SK-N-SH treated with all-trans-retinoic acid at 6 μM for 48 hours (cell line): ENCODE results near the gene GRID1.

Experiments
- ATAC-seq: fragments of 200-7000 bp; cut with Tn5 transposase; 3 replicates; pipeline ENCODE4 v1.9.1; 2020; ENCODE audit warnings: mild to moderate bottlenecking, moderate library complexity
- ARNTL ChIP-seq: fragments of 450-650 bp; formaldehyde crosslinking; IDR thresholded peaks from 2 replicates; pipeline ENCODE4 v1.5.0; 2020; ENCODE audit warnings: low read depth, mild to moderate bottlenecking, moderate library complexity, borderline replicate concordance
- BACH2 ChIP-seq: fragments of 250-450 bp; sonication (Bioruptor Pico); IDR thresholded peaks from 2 replicates; pipeline ENCODE4 v1.9.0; 2021; ENCODE audit warnings: mild to moderate bottlenecking, borderline replicate concordance
- CSDC2 ChIP-seq: fragments of 250-450 bp; sonication (Bioruptor Pico); IDR thresholded peaks from 2 replicates; pipeline ENCODE4 v1.5.0; 2020; ENCODE audit warnings: mild to moderate bottlenecking, moderate library complexity
- ESRRG ChIP-seq: fragments of 250-450 bp; sonication (Bioruptor Pico); IDR thresholded peaks from 2 replicates; pipeline ENCODE4 v1.6.1; 2021; ENCODE audit warnings: mild to moderate bottlenecking
- ISL1 ChIP-seq: fragments of 250-450 bp; sonication (Bioruptor Pico); IDR thresholded peaks from 2 replicates; pipeline ENCODE4 v2.1.2; 2022; ENCODE audit warnings: mild to moderate bottlenecking, moderate library complexity
- PPARA ChIP-seq: fragments of 250-450 bp; sonication (Bioruptor Pico); IDR thresholded peaks from 2 replicates; pipeline ENCODE4 v1.5.0; 2020; ENCODE audit warnings: mild to moderate bottlenecking, borderline replicate concordance
- RARB ChIP-seq: fragments of 250-450 bp; sonication (Bioruptor Pico); IDR thresholded peaks from 2 replicates; pipeline ENCODE4 v1.8.0; 2021; ENCODE audit warnings: mild to moderate bottlenecking, moderate library complexity
- SNAI2 ChIP-seq: fragments of 250-450 bp; sonication (Bioruptor Pico); IDR thresholded peaks from 2 replicates; pipeline ENCODE4 v1.5.0; 2020; ENCODE audit warnings: mild to moderate bottlenecking, moderate library complexity
- TCF4 ChIP-seq: fragments of 250-450 bp; sonication (Bioruptor Pico); IDR thresholded peaks from 2 replicates; pipeline ENCODE4 v1.8.0; 2021; ENCODE audit warnings: mild to moderate bottlenecking, moderate library complexity, borderline replicate concordance
- TOX ChIP-seq: fragments of 250-450 bp; sonication (Bioruptor Pico); IDR thresholded peaks from 2 replicates; pipeline ENCODE4 v1.8.0; 2021; ENCODE audit warnings: mild to moderate bottlenecking, moderate library complexity, borderline replicate concordance
- ZC3H10 ChIP-seq: fragments of 250-450 bp; sonication (Bioruptor Pico); IDR thresholded peaks from 2 replicates; pipeline ENCODE4 v1.5.1; 2021; ENCODE audit warnings: mild to moderate bottlenecking, moderate library complexity
- ZFP3 ChIP-seq: fragments of 250-450 bp; sonication (Bioruptor Pico); IDR thresholded peaks from 2 replicates; pipeline ENCODE4 v1.5.0; 2020; ENCODE audit warnings: mild to moderate bottlenecking, moderate library complexity
- ZFP30 ChIP-seq: fragments of 450-650 bp; formaldehyde crosslinking; IDR thresholded peaks from 2 replicates; pipeline ENCODE4 v1.5.0; 2022; ENCODE audit warnings: mild to moderate bottlenecking, moderate library complexity
- ZNF565 ChIP-seq: fragments of 450-650 bp; formaldehyde crosslinking; conservative IDR thresholded peaks from 2 replicates; pipeline ENCODE4 v1.5.0; 2020; ENCODE audit warnings: low read depth, mild to moderate bottlenecking, moderate library complexity
- ZNF70 ChIP-seq: fragments of 450-650 bp; formaldehyde crosslinking; IDR thresholded peaks from 2 replicates; pipeline ENCODE4 v1.5.0; 2020; ENCODE audit warnings: mild to moderate bottlenecking, moderate library complexity
- ZNF8 ChIP-seq: fragments of 450-650 bp; formaldehyde crosslinking; IDR thresholded peaks from 2 replicates; pipeline ENCODE4 v1.5.0; 2020; ENCODE audit warnings: mild to moderate bottlenecking, moderate library complexity
- TF ChIP-seq, protein P1 (sequence below): fragments of 250-450 bp; sonication (Bioruptor Pico); IDR thresholded peaks from 2 replicates; pipeline ENCODE4 v1.8.0; 2021; ENCODE audit warnings: low read depth, mild to moderate bottlenecking, moderate library complexity, borderline replicate concordance
- TF ChIP-seq, protein P2 (sequence below): fragments of 250-450 bp; sonication (Bioruptor Pico); IDR thresholded peaks from 2 replicates; pipeline ENCODE4 v1.5.1; 2021; ENCODE audit warnings: mild to moderate bottlenecking, moderate library complexity
- TF ChIP-seq, protein P3 (sequence below): fragments of 250-450 bp; sonication (Bioruptor Pico); IDR thresholded peaks from 2 replicates; pipeline ENCODE4 v1.8.0; 2020; ENCODE audit warnings: mild to moderate bottlenecking, moderate library complexity, borderline replicate concordance
- TF ChIP-seq, protein P4 (sequence below): fragments of 250-450 bp; sonication (Bioruptor Pico); IDR thresholded peaks from 2 replicates; pipeline ENCODE4 v1.5.0; 2020; ENCODE audit warnings: mild to moderate bottlenecking, moderate library complexity
- TF ChIP-seq, protein P5 (sequence below): fragments of 250-450 bp; sonication (Bioruptor Pico); IDR thresholded peaks from 2 replicates; pipeline ENCODE4 v1.5.1; 2020; ENCODE audit warnings: low read depth, mild to moderate bottlenecking, moderate library complexity

GRID1 gene

DNA sequence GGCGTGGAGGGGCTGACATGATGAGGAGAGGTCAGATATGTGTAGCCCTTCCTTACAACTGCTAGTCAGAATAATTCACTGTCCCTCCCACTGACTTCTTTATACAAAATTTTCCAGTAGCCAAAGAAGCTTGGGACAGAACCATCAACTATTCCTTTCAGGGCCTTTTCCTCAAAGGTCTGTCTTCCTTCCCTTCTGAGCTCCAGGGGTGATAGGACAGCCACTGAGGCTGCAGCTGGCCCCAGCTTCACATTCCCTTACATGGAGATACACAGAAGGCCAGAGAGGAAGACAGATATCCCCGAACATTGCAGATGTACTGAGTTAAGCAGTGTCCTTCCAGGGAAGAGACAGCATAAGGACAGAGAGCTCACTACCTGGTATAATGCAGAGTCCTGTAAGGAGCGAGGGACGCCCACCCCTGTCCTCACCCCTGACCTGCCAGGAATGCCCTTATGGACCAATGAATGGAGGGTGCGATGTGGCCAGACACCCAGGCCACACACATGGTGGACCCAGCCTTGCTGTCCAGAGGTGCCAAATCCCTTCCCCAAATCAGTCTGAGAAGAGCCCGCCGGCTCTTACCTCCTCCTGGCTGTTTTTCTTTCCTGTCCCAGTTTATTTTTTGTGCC is 754.7 kb downstream of the GRID1 start:
- ATAC-seq, result no peak
- TF ChIP-seq RARB (CRISPR knock-in tag), result no peak
- TF ChIP-seq, protein P1, sequence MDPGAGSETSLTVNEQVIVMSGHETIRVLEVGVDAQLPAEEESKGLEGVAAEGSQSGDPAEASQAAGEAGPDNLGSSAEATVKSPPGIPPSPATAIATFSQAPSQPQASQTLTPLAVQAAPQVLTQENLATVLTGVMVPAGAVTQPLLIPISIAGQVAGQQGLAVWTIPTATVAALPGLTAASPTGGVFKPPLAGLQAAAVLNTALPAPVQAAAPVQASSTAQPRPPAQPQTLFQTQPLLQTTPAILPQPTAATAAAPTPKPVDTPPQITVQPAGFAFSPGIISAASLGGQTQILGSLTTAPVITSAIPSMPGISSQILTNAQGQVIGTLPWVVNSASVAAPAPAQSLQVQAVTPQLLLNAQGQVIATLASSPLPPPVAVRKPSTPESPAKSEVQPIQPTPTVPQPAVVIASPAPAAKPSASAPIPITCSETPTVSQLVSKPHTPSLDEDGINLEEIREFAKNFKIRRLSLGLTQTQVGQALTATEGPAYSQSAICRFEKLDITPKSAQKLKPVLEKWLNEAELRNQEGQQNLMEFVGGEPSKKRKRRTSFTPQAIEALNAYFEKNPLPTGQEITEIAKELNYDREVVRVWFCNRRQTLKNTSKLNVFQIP (CRISPR knock-in tag), result no peak
- TF ChIP-seq, protein P2, sequence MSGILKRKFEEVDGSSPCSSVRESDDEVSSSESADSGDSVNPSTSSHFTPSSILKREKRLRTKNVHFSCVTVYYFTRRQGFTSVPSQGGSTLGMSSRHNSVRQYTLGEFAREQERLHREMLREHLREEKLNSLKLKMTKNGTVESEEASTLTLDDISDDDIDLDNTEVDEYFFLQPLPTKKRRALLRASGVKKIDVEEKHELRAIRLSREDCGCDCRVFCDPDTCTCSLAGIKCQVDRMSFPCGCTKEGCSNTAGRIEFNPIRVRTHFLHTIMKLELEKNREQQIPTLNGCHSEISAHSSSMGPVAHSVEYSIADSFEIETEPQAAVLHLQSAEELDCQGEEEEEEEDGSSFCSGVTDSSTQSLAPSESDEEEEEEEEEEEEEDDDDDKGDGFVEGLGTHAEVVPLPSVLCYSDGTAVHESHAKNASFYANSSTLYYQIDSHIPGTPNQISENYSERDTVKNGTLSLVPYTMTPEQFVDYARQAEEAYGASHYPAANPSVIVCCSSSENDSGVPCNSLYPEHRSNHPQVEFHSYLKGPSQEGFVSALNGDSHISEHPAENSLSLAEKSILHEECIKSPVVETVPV (CRISPR knock-in tag), result no peak
- no peak for TF ChIP-seq ZFP30 (CRISPR knock-in tag)
- TF ChIP-seq BACH2, result no peak
- no peak for TF ChIP-seq ZFP3 (CRISPR knock-in tag)
- TF ChIP-seq ARNTL (CRISPR knock-in tag), result no peak
- no peak for TF ChIP-seq ESRRG (CRISPR knock-in tag)
- TF ChIP-seq ZNF565 (CRISPR knock-in tag), result no peak
- TF ChIP-seq ZC3H10 (CRISPR knock-in tag), result no peak
- no peak for TF ChIP-seq TOX

DNA sequence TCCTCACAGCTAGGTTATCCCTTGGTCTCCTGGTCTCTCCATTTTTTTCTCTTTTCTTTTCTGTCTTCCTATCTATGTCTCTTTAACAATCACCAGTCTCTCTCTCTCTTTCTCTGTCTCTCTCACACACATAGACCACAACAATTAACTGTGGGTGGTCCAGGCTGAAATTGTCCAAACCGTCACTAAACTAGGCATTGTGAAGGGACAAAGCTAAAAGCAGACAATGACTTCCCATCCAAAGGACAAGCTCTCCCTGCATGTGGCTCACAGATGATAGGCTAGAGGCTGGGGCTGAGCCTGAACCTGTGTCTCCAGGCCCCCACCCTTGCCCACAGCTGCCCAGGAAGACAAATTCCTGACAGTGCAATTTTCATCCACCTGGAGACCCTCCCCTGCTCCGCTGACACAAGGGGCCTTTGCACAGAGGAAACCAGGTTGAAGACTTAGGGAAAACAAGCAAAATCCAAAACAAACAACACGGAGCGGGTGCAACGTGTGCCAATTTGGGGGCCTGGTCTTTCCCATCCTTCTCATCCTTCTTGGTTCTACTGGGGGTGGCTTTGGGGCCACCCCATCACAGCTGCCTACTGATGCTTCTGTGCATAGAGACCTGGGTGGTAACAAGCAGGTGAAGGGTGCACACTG is 755.4 kb downstream of the GRID1 start:
- TF ChIP-seq RARB (CRISPR knock-in tag), result no peak
- no peak for TF ChIP-seq ZC3H10 (CRISPR knock-in tag)
- no peak for TF ChIP-seq ESRRG (CRISPR knock-in tag)
- no peak for TF ChIP-seq TOX
- TF ChIP-seq ZNF565 (CRISPR knock-in tag), result no peak
- no peak for TF ChIP-seq ZFP3 (CRISPR knock-in tag)
- TF ChIP-seq ZNF70 (CRISPR knock-in tag), result no peak
- TF ChIP-seq TCF4 (CRISPR knock-in tag), result no peak
- TF ChIP-seq PPARA (CRISPR knock-in tag), result no peak
- TF ChIP-seq, protein P3, sequence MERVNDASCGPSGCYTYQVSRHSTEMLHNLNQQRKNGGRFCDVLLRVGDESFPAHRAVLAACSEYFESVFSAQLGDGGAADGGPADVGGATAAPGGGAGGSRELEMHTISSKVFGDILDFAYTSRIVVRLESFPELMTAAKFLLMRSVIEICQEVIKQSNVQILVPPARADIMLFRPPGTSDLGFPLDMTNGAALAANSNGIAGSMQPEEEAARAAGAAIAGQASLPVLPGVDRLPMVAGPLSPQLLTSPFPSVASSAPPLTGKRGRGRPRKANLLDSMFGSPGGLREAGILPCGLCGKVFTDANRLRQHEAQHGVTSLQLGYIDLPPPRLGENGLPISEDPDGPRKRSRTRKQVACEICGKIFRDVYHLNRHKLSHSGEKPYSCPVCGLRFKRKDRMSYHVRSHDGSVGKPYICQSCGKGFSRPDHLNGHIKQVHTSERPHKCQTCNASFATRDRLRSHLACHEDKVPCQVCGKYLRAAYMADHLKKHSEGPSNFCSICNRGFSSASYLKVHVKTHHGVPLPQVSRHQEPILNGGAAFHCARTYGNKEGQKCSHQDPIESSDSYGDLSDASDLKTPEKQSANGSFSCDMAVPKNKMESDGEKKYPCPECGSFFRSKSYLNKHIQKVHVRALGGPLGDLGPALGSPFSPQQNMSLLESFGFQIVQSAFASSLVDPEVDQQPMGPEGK (CRISPR knock-in tag), result no peak
- TF ChIP-seq, protein P4, sequence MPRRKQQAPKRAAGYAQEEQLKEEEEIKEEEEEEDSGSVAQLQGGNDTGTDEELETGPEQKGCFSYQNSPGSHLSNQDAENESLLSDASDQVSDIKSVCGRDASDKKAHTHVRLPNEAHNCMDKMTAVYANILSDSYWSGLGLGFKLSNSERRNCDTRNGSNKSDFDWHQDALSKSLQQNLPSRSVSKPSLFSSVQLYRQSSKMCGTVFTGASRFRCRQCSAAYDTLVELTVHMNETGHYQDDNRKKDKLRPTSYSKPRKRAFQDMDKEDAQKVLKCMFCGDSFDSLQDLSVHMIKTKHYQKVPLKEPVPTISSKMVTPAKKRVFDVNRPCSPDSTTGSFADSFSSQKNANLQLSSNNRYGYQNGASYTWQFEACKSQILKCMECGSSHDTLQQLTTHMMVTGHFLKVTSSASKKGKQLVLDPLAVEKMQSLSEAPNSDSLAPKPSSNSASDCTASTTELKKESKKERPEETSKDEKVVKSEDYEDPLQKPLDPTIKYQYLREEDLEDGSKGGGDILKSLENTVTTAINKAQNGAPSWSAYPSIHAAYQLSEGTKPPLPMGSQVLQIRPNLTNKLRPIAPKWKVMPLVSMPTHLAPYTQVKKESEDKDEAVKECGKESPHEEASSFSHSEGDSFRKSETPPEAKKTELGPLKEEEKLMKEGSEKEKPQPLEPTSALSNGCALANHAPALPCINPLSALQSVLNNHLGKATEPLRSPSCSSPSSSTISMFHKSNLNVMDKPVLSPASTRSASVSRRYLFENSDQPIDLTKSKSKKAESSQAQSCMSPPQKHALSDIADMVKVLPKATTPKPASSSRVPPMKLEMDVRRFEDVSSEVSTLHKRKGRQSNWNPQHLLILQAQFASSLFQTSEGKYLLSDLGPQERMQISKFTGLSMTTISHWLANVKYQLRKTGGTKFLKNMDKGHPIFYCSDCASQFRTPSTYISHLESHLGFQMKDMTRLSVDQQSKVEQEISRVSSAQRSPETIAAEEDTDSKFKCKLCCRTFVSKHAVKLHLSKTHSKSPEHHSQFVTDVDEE (CRISPR knock-in tag), result no peak
- TF ChIP-seq ARNTL (CRISPR knock-in tag), result no peak
- ATAC-seq, result no peak

DNA sequence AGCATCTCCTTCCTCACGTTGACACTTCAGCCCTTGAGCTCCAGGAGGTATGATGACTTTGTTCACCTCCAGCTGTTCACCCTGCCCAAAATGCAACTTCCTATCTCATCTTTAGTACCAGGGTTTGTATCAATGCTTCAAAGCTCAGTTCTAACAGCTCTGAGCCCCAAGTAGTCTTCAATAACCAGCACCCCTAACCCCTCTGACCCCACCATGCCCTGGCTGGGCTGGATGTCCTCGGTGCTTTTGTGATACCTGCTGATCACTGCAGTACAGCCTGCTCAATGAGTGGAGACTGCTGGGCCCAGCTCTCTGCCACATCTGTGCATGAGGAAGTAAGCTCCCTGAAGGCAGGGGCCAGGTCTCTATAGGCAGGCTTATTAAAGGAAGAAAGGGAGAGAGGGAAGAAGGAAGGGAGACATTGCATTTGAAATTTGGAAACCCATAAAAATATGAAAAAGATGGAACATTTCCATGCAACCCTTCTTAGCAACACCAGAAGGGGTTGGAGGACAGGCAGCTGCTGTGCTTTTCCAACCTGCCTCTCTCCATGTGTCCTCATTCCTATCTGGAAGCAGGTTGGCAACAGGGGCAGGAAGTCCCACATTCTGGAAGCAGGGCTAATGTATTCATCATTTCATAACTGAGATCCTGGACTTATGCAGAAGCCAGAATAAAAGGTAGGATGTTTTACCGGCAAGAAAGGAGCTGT is 756.1 kb downstream of the GRID1 start:
- no peak for ATAC-seq
- TF ChIP-seq CSDC2 (CRISPR knock-in tag) (no peak), BACH2 (no peak), SNAI2 (no peak), ZFP30 (CRISPR knock-in tag) (no peak), ZC3H10 (CRISPR knock-in tag) (no peak), ISL1 (CRISPR knock-in tag) (no peak), ZNF8 (CRISPR knock-in tag) (no peak), ZNF565 (CRISPR knock-in tag) (no peak)
- TF ChIP-seq, protein P2 (CRISPR knock-in tag), result no peak
- TF ChIP-seq, protein P5, sequence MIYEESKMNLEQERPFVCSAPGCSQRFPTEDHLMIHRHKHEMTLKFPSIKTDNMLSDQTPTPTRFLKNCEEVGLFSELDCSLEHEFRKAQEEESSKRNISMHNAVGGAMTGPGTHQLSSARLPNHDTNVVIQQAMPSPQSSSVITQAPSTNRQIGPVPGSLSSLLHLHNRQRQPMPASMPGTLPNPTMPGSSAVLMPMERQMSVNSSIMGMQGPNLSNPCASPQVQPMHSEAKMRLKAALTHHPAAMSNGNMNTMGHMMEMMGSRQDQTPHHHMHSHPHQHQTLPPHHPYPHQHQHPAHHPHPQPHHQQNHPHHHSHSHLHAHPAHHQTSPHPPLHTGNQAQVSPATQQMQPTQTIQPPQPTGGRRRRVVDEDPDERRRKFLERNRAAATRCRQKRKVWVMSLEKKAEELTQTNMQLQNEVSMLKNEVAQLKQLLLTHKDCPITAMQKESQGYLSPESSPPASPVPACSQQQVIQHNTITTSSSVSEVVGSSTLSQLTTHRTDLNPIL (CRISPR knock-in tag), result no peak
- TF ChIP-seq, protein P4 (CRISPR knock-in tag), result no peak
